NCI-H446 treated with DMSO at 0.1 percent for 48 hours (cell line): ENCODE measurements around the gene ZNF488.

Experiments
- DNase-seq: peaks from one replicate; lab custom pipeline; 2025; lab: John Stamatoyannopoulos, UW

ZNF488 gene

DNA sequence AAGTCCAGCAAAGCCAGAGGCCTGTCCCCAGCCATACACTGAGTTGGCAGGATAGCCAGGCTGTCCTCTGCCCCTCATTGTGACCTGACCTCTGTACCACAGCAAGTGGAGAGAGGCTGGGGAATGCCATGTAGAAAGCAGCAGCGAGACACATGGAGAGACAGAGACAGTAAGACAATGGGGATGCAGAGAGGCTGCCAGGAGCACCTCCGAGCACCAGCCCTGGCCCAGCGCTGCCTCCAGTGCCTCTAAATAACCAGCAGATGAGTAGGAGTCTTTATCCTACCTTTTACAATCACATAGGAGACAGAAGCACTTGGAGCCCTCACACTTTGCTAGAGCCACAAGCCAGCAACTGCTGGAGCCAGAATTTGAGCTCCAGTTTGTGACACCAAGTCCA is 53.7 kb downstream of the ZNF488 start:
- DNase-seq = no peak

DNA sequence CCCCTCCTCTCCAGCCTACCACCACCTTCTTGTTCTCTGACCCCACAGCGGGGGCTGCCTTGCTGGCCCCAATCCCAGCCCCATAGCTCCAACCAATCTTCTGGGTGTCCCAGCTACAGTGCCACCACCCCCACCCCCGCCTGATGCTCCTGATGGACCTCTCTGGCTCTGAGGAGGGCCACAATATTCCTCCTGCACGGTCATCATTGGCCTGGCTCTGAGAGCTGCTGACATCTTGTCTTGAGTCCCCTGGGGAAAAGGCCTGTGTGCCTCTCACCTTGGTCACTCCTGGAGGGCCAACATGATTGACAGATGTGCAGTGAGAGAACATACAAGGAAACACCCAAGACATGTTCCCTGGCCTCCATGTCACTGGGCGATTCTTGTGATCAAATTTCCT is 54.2 kb downstream of the ZNF488 start:
- DNase-seq = no peak

DNA sequence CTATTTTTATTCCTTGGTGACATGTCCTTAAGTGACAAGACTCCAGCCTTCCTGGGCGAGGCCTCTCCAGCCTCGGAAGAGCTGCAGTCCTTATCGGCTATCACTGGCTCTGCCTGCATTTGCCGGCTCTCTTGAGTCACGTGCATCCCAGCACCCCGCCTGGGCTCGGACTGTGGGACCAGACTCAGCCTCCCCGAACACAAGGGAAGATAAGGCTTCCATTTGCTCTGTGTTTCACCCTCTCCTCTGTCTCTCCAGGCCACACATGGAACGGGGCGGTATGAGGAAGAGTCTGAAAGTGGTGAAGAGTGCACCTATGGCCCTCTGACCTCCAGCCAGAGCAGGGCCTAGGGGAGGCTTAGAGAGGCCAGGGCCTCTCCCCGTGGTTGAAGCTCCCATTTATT is 57.2 kb downstream of the ZNF488 start:
- DNase-seq = no peak

DNA sequence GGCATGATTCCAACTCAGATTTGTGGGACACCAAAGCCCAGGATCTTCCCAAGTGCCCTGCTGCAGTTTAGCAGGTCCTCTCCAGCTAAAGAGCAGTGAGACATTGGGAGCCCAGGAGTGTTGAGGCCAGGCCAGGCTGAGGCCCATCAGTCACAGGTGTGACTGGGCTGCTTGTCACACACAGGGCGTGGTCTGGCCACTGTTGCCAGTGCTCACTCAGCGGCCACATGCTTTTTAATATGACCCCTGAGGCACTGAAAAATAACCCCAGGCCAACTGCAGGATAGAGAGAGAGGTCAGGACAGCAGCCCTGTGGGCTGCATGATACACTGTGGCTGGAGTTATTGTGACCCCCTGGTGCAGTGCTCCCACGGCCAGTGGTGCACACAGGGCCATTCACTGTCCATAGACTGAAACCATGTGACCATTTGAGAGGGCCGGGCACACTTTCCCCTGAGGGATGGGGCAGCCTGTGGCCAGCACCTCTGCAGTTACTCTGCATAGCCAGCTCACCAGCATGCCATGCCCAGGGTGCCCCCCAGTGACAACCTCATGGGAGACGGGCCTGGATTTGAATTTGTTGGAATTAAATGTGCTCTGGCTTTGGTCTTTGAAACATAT is 57.7 kb downstream of the ZNF488 start:
- no peak for DNase-seq

DNA sequence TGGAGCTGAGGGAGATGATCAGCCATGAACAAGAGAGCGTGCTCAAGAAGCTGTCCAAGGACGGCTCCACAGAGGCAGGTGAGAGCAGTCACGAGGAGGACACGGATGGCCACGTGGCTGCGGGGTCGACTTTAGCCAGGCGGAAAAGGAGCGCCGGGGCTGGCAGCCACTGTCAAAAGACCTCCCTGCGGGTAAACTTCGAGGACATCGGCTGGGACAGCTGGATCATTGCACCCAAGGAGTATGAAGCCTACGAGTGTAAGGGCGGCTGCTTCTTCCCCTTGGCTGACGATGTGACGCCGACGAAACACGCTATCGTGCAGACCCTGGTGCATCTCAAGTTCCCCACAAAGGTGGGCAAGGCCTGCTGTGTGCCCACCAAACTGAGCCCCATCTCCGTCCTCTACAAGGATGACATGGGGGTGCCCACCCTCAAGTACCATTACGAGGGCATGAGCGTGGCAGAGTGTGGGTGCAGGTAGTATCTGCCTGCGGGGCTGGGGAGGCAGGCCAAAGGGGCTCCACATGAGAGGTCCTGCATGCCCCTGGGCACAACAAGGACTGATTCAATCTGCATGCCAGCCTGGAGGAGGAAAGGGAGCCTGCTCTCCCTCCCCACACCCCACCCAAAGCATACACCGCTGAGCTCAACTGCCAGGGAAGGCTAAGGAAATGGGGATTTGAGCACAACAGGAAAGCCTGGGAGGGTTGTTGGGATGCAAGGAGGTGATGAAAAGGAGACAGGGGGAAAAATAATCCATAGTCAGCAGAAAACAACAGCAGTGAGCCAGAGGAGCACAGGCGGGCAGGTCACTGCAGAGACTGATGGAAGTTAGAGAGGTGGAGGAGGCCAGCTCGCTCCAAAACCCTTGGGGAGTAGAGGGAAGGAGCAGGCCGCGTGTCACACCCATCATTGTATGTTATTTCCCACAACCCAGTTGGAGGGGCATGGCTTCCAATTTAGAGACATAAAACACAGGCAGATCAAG is 58.5 kb downstream of the ZNF488 start:
- no peak for DNase-seq

DNA sequence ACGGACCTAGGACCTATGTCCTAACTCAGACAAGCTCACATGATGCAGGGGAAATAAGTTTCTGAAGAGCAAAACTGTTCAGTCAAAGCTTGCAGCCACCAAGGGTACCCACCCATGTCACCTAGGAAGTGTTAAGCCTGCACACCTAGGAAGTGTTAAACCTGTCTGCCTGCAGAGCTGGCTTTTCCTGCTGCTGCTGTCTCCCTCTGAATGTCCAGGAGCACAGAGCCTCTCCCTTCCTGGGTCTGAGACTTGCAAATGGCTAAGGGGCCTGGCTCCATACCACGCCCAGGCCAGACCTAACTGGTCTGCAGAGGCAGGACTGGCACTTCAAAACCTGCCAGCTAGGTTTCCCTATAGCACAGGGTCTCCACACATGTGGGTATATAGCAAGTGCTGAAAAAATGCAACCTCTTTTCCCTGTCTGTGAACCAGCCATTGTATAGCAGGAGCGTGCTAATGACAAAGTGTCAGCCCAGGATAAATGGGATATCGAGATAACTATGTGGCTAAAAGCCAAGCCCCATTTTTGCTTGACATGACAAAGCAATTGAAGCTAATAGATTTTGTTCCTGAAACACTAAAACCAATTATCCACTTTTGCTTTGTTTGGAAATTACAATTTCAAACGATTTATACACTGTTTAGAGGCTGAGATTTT is 60.3 kb downstream of the ZNF488 start:
- DNase-seq = no peak

DNA sequence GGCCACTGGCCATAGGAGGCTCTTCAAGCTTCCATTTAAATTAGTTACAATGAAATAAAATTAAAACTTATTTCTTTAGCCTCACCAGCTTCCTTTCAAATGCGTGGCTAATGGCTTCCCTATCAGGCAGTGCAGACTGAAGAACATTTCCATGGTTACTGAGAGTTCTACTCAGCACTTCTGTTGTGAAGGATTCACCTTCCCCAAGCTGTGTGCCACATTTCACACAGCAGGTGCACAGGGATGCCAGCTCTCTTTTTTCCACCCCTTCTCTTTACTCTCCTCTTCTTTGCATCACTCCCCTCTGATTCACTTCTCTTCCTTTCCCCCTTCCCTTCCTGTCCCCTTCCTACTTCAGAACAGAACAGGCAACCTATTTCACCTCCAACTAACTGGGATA is 61.0 kb downstream of the ZNF488 start:
- no peak for DNase-seq

DNA sequence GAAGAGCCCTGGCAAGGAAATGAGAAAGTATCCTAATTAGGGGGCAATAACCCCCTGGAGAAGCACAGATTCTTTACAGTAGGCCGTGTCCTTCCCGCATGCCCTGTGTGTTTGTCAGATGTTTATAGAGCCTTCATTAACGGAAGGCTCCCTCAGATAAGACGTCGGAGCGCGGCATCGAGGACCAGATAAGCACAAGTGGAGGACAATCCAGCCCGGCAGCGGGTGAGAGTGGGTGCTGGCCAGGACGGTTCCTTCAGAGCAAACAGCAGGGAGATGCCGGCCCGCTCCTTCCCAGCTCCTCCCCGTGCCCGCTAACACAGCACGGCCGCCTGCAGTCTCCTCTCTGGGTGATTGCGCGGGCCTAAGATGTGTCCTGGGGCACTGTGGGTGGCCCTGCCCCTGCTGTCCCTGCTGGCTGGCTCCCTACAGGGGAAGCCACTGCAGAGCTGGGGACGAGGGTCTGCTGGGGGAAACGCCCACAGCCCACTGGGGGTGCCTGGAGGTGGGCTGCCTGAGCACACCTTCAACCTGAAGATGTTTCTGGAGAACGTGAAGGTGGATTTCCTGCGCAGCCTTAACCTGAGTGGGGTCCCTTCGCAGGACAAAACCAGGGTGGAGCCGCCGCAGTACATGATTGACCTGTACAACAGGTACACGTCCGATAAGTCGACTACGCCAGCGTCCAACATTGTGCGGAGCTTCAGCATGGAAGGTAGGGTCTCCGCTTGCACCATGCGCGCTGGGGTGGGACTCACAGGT is 61.6 kb downstream of the ZNF488 start, which contains the start of gene GDF2:
Gene GDF2, plus strand, starts transcription at position 155 of the 762 bp plus-strand sequence. Its CDS starts 215 bp downstream, at position 370.
- no peak for DNase-seq

DNA sequence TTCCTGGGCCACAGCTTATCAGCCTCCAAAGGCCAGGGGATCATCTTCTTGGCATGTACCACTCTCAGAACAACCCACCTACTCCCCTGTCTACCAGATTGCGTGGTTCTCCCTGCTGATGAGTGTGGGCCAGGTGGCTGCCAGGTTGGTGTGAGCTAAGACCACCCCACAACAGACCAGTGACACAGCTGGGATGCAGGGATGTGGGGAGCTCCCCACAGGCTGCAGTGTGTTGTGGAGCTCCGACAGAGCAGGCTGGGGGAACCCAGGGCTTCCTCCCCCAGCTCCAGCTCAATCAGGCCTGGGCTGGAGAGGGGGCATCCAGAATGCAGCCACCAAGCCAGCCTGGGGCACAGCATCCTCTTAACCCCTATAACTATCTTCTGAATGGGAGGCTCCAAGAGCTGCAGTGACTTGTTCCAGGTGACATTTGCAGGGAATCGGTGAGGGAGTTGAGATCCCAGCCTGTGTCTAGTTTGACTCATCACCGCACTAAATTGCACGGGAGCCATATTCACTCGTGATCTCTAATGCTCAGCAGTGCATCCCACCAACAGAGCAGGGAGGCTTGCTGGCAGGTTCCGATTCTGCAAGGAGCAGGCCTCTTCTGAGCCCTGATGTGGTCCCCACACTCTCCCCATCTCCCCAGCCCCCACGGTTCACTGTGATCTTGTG is 62.4 kb downstream of the ZNF488 start:
- no peak for DNase-seq

DNA sequence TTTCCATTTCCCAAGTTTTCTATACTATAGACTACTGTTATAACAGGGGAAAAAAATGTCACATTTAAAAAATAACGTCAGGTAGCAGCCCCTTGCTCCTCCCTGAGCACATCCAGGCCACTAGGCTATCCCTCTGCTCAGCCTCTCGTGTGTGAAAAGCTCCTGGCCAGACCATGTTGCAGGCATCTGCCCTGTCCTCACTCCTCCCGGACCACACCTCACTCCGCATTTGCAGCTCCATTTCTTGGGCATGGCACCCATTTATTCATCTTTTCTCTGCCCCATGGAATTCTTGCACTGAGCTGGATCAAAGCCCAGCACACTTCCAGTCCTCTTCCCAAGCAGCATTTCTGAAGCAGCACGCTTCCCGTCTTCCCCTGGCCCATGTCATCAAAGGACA is 63.3 kb downstream of the ZNF488 start:
- DNase-seq = no peak

DNA sequence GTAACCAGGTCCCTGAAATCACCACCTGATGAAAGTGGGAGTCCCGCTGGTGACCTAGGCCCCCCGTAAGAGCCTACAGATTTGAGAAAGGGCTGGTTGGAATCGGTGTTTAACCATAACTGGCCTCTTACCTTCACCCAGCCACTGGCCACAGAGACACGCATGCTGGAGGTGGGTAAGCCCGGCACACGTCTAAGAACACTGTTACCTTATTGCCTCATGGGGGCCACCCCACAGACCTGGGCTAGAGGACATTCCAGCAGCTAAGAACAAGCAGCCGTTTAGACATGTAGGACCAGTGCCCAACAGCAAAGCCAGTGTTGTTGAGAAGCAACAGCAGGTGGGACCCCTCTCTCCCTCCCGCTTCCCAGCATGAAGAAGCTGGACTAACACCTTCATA is 64.3 kb downstream of the ZNF488 start:
- DNase-seq = no peak

DNA sequence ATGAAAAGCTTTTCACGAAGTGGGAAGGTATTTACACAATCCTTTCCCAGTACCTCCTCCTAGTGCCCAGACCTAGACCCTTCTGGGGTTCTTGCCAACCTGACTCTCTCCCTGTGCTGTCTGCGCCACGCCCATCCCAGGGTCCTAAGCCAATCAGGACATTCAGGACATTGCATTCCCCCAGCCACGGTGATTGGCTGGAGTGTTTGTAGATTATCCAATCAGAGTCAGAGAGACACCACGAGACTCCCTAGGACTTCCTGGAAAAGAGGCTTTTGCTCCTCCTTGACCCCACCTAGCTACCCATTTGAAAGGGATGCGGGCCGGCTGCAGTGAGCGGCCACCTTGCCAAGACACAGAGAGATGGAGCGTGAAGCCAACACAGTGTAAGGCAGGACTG is 65.4 kb downstream of the ZNF488 start:
- DNase-seq = no peak

DNA sequence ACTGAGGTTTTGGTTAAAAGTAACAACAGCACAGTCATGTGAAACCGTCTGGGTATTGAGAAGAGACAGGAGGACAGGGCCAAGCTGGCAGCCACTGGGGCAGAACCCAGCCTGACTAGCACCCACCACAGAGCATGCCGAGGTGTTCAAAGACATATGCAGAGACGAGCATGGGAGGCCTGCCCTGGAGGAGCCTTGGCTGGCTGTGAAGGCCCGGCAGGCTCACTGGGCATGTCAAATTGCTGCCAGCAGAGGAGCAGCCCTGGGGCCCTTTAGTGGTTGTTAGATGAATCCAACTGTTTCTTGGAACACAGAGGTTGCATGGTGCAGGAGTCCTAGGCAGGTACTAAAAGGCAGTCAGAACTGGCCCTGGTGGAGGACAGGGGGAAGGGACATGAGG is 66.8 kb downstream of the ZNF488 start:
- no peak for DNase-seq

DNA sequence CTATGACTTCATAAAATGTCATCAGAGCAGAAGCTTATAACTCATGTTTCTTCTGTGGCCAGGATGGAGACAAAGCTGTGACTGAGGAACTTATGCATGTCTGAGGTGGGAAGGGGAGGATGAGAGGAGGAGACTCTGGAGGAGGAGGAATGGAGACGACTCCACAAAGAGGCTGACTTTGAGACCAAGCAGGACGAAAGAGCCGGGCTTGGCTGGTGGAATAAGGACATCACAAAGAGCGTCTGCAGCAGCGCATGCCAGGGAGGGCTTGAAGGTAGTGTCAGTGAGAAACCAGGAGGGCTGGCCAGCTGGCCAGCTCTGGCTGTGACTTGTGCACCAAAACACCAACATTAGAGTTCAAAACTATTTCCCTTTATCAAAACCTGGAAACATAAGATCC is 68.0 kb downstream of the ZNF488 start:
- DNase-seq = no peak
